SK-N-SH (cell line): Measurements from ENCODE around the gene NEU2.

Source experiments
- CHD2 ChIP-seq: fragments of 150-350 bp; IDR thresholded peaks from 2 replicates; pipeline ENCODE4 v1.6.1; 2018; ENCODE audit warnings: low read length; ENCODE audit not compliant: partially characterized antibody
- CTCF ChIP-seq: fragments of 200-600 bp; sonication (generic); IDR thresholded peaks from 2 replicates; pipeline ENCODE4 v1.6.1; 2017; ENCODE audit warnings: antibody characterized with exemption, mild to moderate bottlenecking, moderate library complexity
- EP300 ChIP-seq, 2 experiments: IDR thresholded peaks; 2 replicates each; pipeline versions ENCODE4 v1.4.0 to v1.6.1; 2012; ENCODE audit warnings: borderline replicate concordance in 1 of 2, low read depth in 1 of 2, low read length in 1 of 2
- FOSL2 ChIP-seq: IDR thresholded peaks from 2 replicates; pipeline ENCODE4 v1.4.0; 2012; ENCODE audit warnings: low read depth, mild to moderate bottlenecking, moderate library complexity, borderline replicate concordance
- JUND ChIP-seq: IDR thresholded peaks from 2 replicates; pipeline ENCODE4 v1.4.0; 2012
- MAX ChIP-seq: IDR thresholded peaks from 2 replicates; pipeline ENCODE4 v1.4.0; 2012; ENCODE audit warnings: low read depth
- MXI1 ChIP-seq: IDR thresholded peaks from 2 replicates; pipeline ENCODE4 v1.6.1; 2012; ENCODE audit warnings: mild to moderate bottlenecking, low read depth, low read length, improper control_type of control experiment
- NFIC ChIP-seq: IDR thresholded peaks from 2 replicates; pipeline ENCODE4 v1.4.0; 2012; ENCODE audit warnings: borderline replicate concordance
- POLR2AphosphoS5 ChIP-seq: IDR thresholded peaks from 2 replicates; pipeline ENCODE4 v1.6.1; 2012; ENCODE audit warnings: low read depth, low read length
- RAD21 ChIP-seq: IDR thresholded peaks from 2 replicates; pipeline ENCODE4 v1.6.1; 2012; ENCODE audit warnings: mild to moderate bottlenecking, low read length
- TAF1 ChIP-seq: IDR thresholded peaks from 2 replicates; pipeline ENCODE4 v1.6.1; 2012; ENCODE audit warnings: low read depth, mild to moderate bottlenecking, low read length, moderate library complexity, borderline replicate concordance
- TCF12 ChIP-seq: IDR thresholded peaks from 2 replicates; pipeline ENCODE4 v1.4.0; 2012
- USF2 ChIP-seq: fragments of 150-350 bp; IDR thresholded peaks from 2 replicates; pipeline ENCODE4 v1.6.1; 2017; ENCODE audit warnings: antibody characterized with exemption, low read length, low read depth, borderline replicate concordance

- TF ChIP-seq JUND (no peak), NFIC (no peak), USF2 (no peak), MAX (no peak), CTCF (no peak), TAF1 (no peak), TCF12 (no peak), POLR2AphosphoS5 (no peak), FOSL2 (no peak), CHD2 (no peak), MXI1 (no peak), RAD21 (no peak), EP300 (IDR thresholded peaks at IDR 0.05; ENCODE audit: borderline replicate concordance in 1 of 2, low read depth in 1 of 2, low read length in 1 of 2) (no peak)
Observed at GRCh38 chr2:233055362-233055761, 22.9 kb downstream of the NEU2 start.
